Measurements from ENCODE around the gene KCNIP4. TPM values are rescaled to one million over a fixed set of nuclear protein-coding genes. Genes with fewer than 3 reads are reported as not detected.

KCNIP4 gene
- total RNA-seq, 1 donor from 2014 or later, result not detected

GRCh38 chr4:21716531-21716930 is 232.0 kb downstream of the KCNIP4 start:
- Histone ChIP-seq H3K4me3 (no peak overlapping the region), H3K4me1 (no peaks in the 10 kb centered on the region), H3K27ac (no peak overlapping the region), H3K27me3 (no peaks in the 10 kb centered on the region), H3K9me3 (no peaks in the 10 kb centered on the region), H3K36me3 (no peaks in the 10 kb centered on the region)
- no peak for DNase-seq
- no peak for TF ChIP-seq CTCF (IDR thresholded peaks at IDR 0.05)
- intact Hi-C loops (cut with DNase I), result no loop called here
- ATAC-seq, result no peak

GRCh38 chr4:21710179-21710835 is 238.3 kb downstream of the KCNIP4 start:
- DNase-seq (no peak), ATAC-seq (no peak)
- Histone ChIP-seq H3K4me3 (no peak overlapping the region), H3K27ac (no peak overlapping the region), H3K27me3 (no peaks in the 10 kb centered on the region), H3K9me3 (no peaks in the 10 kb centered on the region), H3K4me1 (no peaks in the 10 kb centered on the region), H3K36me3 (no peaks in the 10 kb centered on the region)
- intact Hi-C loops (cut with DNase I), result no loop called here
- TF ChIP-seq CTCF (IDR thresholded peaks at IDR 0.05), result no peak

DNA sequence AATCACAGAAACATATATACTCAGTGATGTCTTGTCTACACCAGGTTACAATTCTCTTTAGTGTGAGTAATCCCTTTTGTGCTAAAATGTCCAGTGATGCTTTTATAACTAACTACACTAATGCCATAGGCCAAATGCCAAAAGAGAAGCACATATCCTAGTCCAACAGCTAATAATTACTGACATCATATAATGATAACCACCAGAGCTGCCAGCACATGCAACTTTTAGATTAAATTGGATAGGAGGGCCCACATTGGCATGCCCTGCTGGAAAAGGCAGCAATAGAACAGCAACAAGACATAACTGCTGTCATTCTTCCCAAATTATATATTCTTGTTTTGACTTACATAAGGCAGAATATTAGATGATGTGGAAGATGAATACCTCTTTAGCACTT is 238.8 kb downstream of the KCNIP4 start:
- ATAC-seq, result no peak
- no peak overlapping the region for H3K4me3 ChIP-seq
- no peaks in the 10 kb centered on the region for H3K36me3 ChIP-seq
- H3K4me1 ChIP-seq, result no peaks in the 10 kb centered on the region
- H3K9me3 ChIP-seq, result no peaks in the 10 kb centered on the region
- TF ChIP-seq CTCF (IDR thresholded peaks at IDR 0.05), result no peak
- intact Hi-C loops (cut with DNase I), result no loop called here
- H3K27me3 ChIP-seq, result no peaks in the 10 kb centered on the region
- no peak overlapping the region for H3K27ac ChIP-seq
- no peak for DNase-seq

GRCh38 chr4:21709031-21709430 is 239.5 kb downstream of the KCNIP4 start:
- Histone ChIP-seq H3K27ac (no peak overlapping the region), H3K36me3 (no peaks in the 10 kb centered on the region), H3K4me3 (no peak overlapping the region), H3K9me3 (no peaks in the 10 kb centered on the region), H3K27me3 (no peaks in the 10 kb centered on the region), H3K4me1 (no peaks in the 10 kb centered on the region)
- DNase-seq (no peak), ATAC-seq (no peak)
- TF ChIP-seq CTCF (IDR thresholded peaks at IDR 0.05), result no peak
- intact Hi-C loops (cut with DNase I), result no loop called here

DNA sequence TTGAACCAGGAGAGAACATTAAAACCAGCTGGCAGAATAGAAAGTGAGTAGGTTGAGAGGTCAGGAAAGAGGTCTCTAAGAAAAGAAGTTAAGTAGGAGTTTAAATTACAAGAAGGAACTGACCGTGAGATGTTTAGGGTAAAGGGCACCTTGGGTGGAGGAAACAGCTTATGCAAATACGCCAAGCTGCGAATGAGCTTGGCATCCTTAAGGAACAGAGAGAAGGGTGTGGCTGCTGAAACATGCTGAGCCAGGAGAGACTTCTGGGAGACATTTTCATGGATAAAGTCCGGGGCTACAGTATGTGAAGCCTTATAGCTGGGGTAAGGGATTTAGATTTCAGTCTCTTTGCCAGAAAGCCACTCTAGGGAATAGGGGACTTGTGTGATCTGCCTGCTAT is 249.1 kb downstream of the KCNIP4 start:
- ATAC-seq (no peak), DNase-seq (no peak)
- Histone ChIP-seq H3K27ac (no peak overlapping the region), H3K27me3 (no peaks in the 10 kb centered on the region), H3K36me3 (no peaks in the 10 kb centered on the region), H3K9me3 (no peaks in the 10 kb centered on the region), H3K4me3 (no peak overlapping the region), H3K4me1 (no peaks in the 10 kb centered on the region)
- intact Hi-C loops (cut with DNase I), result no loop called here
- TF ChIP-seq CTCF (IDR thresholded peaks at IDR 0.05), result no peak

DNA sequence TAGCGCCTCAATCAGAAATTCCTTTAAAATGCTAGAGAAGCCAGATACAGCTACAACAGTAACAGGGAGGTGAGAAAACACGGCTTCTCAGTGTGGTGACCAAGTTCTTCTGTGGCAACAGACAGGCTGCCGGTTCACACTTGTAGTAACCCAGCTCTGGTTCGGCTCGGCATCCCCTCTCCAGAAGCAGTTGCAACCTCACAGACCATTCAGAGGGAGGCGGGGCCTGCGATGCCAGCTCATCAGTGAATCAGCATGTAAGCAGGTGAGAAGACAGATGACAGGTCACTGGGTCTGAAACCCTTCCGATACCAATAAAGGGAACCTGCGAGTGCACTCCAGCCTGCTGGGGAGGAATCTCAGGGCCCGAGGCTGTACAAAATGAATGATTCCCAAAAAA is 251.0 kb downstream of the KCNIP4 start:
- H3K27ac ChIP-seq, result no peak overlapping the region
- H3K4me3 ChIP-seq, result no peak overlapping the region
- intact Hi-C loops (cut with DNase I), result no loop called here
- DNase-seq (no peak), ATAC-seq (no peak)
- H3K27me3 ChIP-seq, result no peaks in the 10 kb centered on the region
- no peaks in the 10 kb centered on the region for H3K4me1 ChIP-seq
- no peaks in the 10 kb centered on the region for H3K9me3 ChIP-seq
- TF ChIP-seq CTCF (IDR thresholded peaks at IDR 0.05), result no peak
- no peaks in the 10 kb centered on the region for H3K36me3 ChIP-seq

Data from upper lobe of right lung (tissue), 1 donor.